ENCODE measurements around the gene KIAA2012.
A peak's percentile ranks its signal among the peaks of the same experiment; 100 is the strongest.
"Not testable (repeated sequence)": the region's sequence is repeated elsewhere in the genome, so short reads cannot be mapped to it uniquely, and the experiment has no call there.

KIAA2012 gene

GRCh38 chr2:202237787-202238233, 164.8 kb downstream of the KIAA2012 start:
- H3K79me2 ChIP-seq (ENCODE audit: insufficient read depth, low read length): peaks cover 61% of the 10 kb centered on the region
- no peaks in the 10 kb centered on the region for H3K27me3 ChIP-seq (ENCODE audit: insufficient read depth, low read length, poor library complexity)
- peaks cover 32% of the 10 kb centered on the region for H3K4me1 ChIP-seq (ENCODE audit: insufficient read depth, low read length)
- no peaks in the 10 kb centered on the region for H3K9me3 ChIP-seq (ENCODE audit: insufficient read depth, low read length, severe bottlenecking)
- peak overlapping the region; percentile 99 for H3K4me3 ChIP-seq (ENCODE audit: low read depth in 1 of 2, low read length in 2 of 2)
- H4K20me1 ChIP-seq (ENCODE audit: insufficient read depth, low read length): peaks cover 39% of the 10 kb centered on the region
- H3K4me2 ChIP-seq (ENCODE audit: insufficient read depth, low read length): peak overlapping the region; percentile 81
- H2AFZ ChIP-seq (ENCODE audit: low read depth, low read length): peak overlapping the region; percentile 95
- H3K9ac ChIP-seq (ENCODE audit: low read depth, low read length): peak overlapping the region; percentile 96
- TF ChIP-seq EZH2 (IDR thresholded peaks at IDR 0.05; ENCODE audit: borderline replicate concordance, low read depth, low read length, severe bottlenecking): no peak
- TF ChIP-seq CTCF (IDR thresholded peaks at IDR 0.05; ENCODE audit: borderline replicate concordance, extremely low read depth, low read length, poor library complexity, severe bottlenecking): peak; percentile 1
- peak overlapping the region; percentile 92 for H3K27ac ChIP-seq (ENCODE audit: low read length)
- DNase-seq: no peak
- peaks cover 9% of the 10 kb centered on the region for H3K36me3 ChIP-seq (ENCODE audit: insufficient read depth, low read length)
- peak; percentile 60 for ATAC-seq (ENCODE audit: insufficient read depth, low read depth)

- Histone ChIP-seq H2AFZ (ENCODE audit: low read depth, low read length) (peak within 1 kb of the TSS; percentile 95), H3K4me3 (ENCODE audit: low read depth in 1 of 2, low read length in 2 of 2) (peak within 1 kb of the TSS; percentile 99), H3K27me3 (ENCODE audit: insufficient read depth, low read length, poor library complexity) (no peaks in the 10 kb centered on the region), H3K4me2 (ENCODE audit: insufficient read depth, low read length) (peak within 1 kb of the TSS; percentile 81), H3K9me3 (ENCODE audit: insufficient read depth, low read length, severe bottlenecking) (no peaks in the 10 kb centered on the region), H3K9ac (ENCODE audit: low read depth, low read length) (peak within 1 kb of the TSS; percentile 96), H4K20me1 (ENCODE audit: insufficient read depth, low read length) (peaks cover 32% of the 10 kb centered on the region), H3K79me2 (ENCODE audit: insufficient read depth, low read length) (peaks cover 54% of the 10 kb centered on the region), H3K27ac (ENCODE audit: low read length) (peak within 1 kb of the TSS; percentile 92), H3K4me1 (ENCODE audit: insufficient read depth, low read length) (peaks cover 32% of the 10 kb centered on the region), H3K36me3 (ENCODE audit: insufficient read depth, low read length) (peaks cover 2% of the 10 kb centered on the region)
- ATAC-seq (ENCODE audit: insufficient read depth, low read depth) (peak; percentile 93), DNase-seq (peak; percentile 96)
- TF ChIP-seq EZH2 (IDR thresholded peaks at IDR 0.05; ENCODE audit: borderline replicate concordance, low read depth, low read length, severe bottlenecking) (no peak), CTCF (IDR thresholded peaks at IDR 0.05; ENCODE audit: borderline replicate concordance, extremely low read depth, low read length, poor library complexity, severe bottlenecking) (no peak)
Measured at GRCh38 chr2:202238234-202239197, 165.5 kb downstream of the KIAA2012 start, which contains the start of gene SUMO1. TSS of gene SUMO1 (minus strand) at chr2:202238597. CDS start at chr2:202238451, 146 bp downstream.

- H3K27me3 ChIP-seq (ENCODE audit: insufficient read depth, low read length, poor library complexity); H2AFZ ChIP-seq (ENCODE audit: low read depth, low read length); H3K27ac ChIP-seq (ENCODE audit: low read length); H3K9me3 ChIP-seq (ENCODE audit: insufficient read depth, low read length, severe bottlenecking); H3K36me3 ChIP-seq (ENCODE audit: insufficient read depth, low read length); H3K79me2 ChIP-seq (ENCODE audit: insufficient read depth, low read length); H3K4me1 ChIP-seq (ENCODE audit: insufficient read depth, low read length); H3K9ac ChIP-seq (ENCODE audit: low read depth, low read length); ATAC-seq (ENCODE audit: insufficient read depth, low read depth); H3K4me2 ChIP-seq (ENCODE audit: insufficient read depth, low read length); H3K4me3 ChIP-seq (ENCODE audit: low read depth in 1 of 2, low read length in 2 of 2); H4K20me1 ChIP-seq (ENCODE audit: insufficient read depth, low read length); DNase-seq: not testable (repeated sequence)
Measured at GRCh38 chr2:202247710-202248109, 174.7 kb downstream of the KIAA2012 start.

Measured in DND-41 (cell line).